ENCODE measurements around the gene NR3C2. TPM values are rescaled to one million over a fixed set of nuclear protein-coding genes. Genes with fewer than 3 reads are reported as not detected.

NR3C2 gene
- total RNA-seq, 1 experiment from 2014 or later: 14.2 TPM

- Mint-ChIP-seq H3K4me3 (ENCODE audit: low read depth, unreplicated experiment) (no peak overlapping the region), H3K4me1 (ENCODE audit: low read depth, unreplicated experiment) (no peaks in the 10 kb centered on the region), H3K36me3 (ENCODE audit: insufficient read depth, unreplicated experiment) (no peaks in the 10 kb centered on the region), H3K9me3 (ENCODE audit: low read depth, unreplicated experiment) (no peaks in the 10 kb centered on the region), H3K27ac (ENCODE audit: unreplicated experiment) (no peak overlapping the region), H3K27me3 (ENCODE audit: unreplicated experiment) (no peaks in the 10 kb centered on the region)
- CTCF ChIA-PET: no interaction called here
- DNase-seq: no peak
- no peak for TF ChIP-seq CTCF (IDR thresholded peaks at IDR 0.05; ENCODE audit: unreplicated experiment)
- intact Hi-C loops (cut with micrococcal nuclease; ENCODE audit: unreplicated experiment): no loop called here
- no TSS peak for BruUV-seq (replicated peaks)
These were observed 289.2 kb downstream of the NR3C2 start for GRCh38 chr4:148152868-148153625.

- no peak for TF ChIP-seq CTCF (IDR thresholded peaks at IDR 0.05; ENCODE audit: unreplicated experiment)
- BruUV-seq (replicated peaks): no TSS peak
- no peak for DNase-seq
- H3K27ac Mint-ChIP-seq (ENCODE audit: unreplicated experiment): no peak overlapping the region
- H3K4me3 Mint-ChIP-seq (ENCODE audit: low read depth, unreplicated experiment): no peak overlapping the region
- no peaks in the 10 kb centered on the region for H3K9me3 Mint-ChIP-seq (ENCODE audit: low read depth, unreplicated experiment)
- H3K4me1 Mint-ChIP-seq (ENCODE audit: low read depth, unreplicated experiment): no peaks in the 10 kb centered on the region
- CTCF ChIA-PET: no interaction called here
- no peaks in the 10 kb centered on the region for H3K27me3 Mint-ChIP-seq (ENCODE audit: unreplicated experiment)
- intact Hi-C loops (cut with micrococcal nuclease; ENCODE audit: unreplicated experiment): no loop called here
- no peaks in the 10 kb centered on the region for H3K36me3 Mint-ChIP-seq (ENCODE audit: insufficient read depth, unreplicated experiment)
These were observed 290.4 kb downstream of the NR3C2 start for GRCh38 chr4:148151806-148152205.

- no TSS peak for BruUV-seq (replicated peaks)
- Mint-ChIP-seq H3K9me3 (ENCODE audit: low read depth, unreplicated experiment) (no peaks in the 10 kb centered on the region), H3K27ac (ENCODE audit: unreplicated experiment) (no peak overlapping the region), H3K4me1 (ENCODE audit: low read depth, unreplicated experiment) (no peaks in the 10 kb centered on the region), H3K4me3 (ENCODE audit: low read depth, unreplicated experiment) (no peak overlapping the region), H3K27me3 (ENCODE audit: unreplicated experiment) (no peaks in the 10 kb centered on the region), H3K36me3 (ENCODE audit: insufficient read depth, unreplicated experiment) (no peaks in the 10 kb centered on the region)
- CTCF ChIA-PET: no interaction called here
- DNase-seq: no peak
- TF ChIP-seq CTCF (IDR thresholded peaks at IDR 0.05; ENCODE audit: unreplicated experiment): no peak
- intact Hi-C loops (cut with micrococcal nuclease; ENCODE audit: unreplicated experiment): no loop called here
These were observed 296.7 kb downstream of the NR3C2 start for GRCh38 chr4:148145475-148145874.

- H3K36me3 Mint-ChIP-seq (ENCODE audit: insufficient read depth, unreplicated experiment): no peaks in the 10 kb centered on the region
- intact Hi-C loops (cut with micrococcal nuclease; ENCODE audit: unreplicated experiment): no loop called here
- no peaks in the 10 kb centered on the region for H3K4me1 Mint-ChIP-seq (ENCODE audit: low read depth, unreplicated experiment)
- no peak for DNase-seq
- no peak overlapping the region for H3K4me3 Mint-ChIP-seq (ENCODE audit: low read depth, unreplicated experiment)
- no peaks in the 10 kb centered on the region for H3K9me3 Mint-ChIP-seq (ENCODE audit: low read depth, unreplicated experiment)
- CTCF ChIA-PET: no interaction called here
- BruUV-seq (replicated peaks): no TSS peak
- TF ChIP-seq CTCF (IDR thresholded peaks at IDR 0.05; ENCODE audit: unreplicated experiment): no peak
- H3K27ac Mint-ChIP-seq (ENCODE audit: unreplicated experiment): no peak overlapping the region
- no peaks in the 10 kb centered on the region for H3K27me3 Mint-ChIP-seq (ENCODE audit: unreplicated experiment)
These were observed 299.0 kb downstream of the NR3C2 start for GRCh38 chr4:148143174-148143573.
